GM23248 (cell line): ENCODE measurements around the gene MYRIP.

Experiments
- EZH2 ChIP-seq: fragments of 200-600 bp; sonication (generic); IDR thresholded peaks from 2 replicates; pipeline ENCODE4 v1.6.1; 2018; ENCODE audit warnings: antibody characterized with exemption, mild to moderate bottlenecking; ENCODE audit not compliant: insufficient read depth, poor library complexity, severe bottlenecking
- EZH2phosphoT487 ChIP-seq: fragments of 200-600 bp; sonication (generic); IDR thresholded peaks from 2 replicates; pipeline ENCODE4 v1.6.1; 2018; ENCODE audit warnings: antibody characterized with exemption, moderate library complexity, mild to moderate bottlenecking, low read depth; ENCODE audit not compliant: insufficient read depth

GRCh38 chr3:39915027-39915426, 105.6 kb downstream of the MYRIP start:
- no peak for TF ChIP-seq EZH2
- TF ChIP-seq EZH2phosphoT487 = no peak
